Parathyroid adenoma (tissue), 2 donors: ENCODE results near the gene HSPBP1.
A peak's percentile ranks its signal among the peaks of the same experiment; 100 is the strongest.

ENCODE experiments used
- H2AFZ ChIP-seq: fragments of 300-600 bp; sonication (generic); one replicate; pipeline ENCODE4 v1.7.0; 2017; ENCODE audit warnings: antibody characterized with exemption, mild to moderate bottlenecking
- H3K27ac ChIP-seq: fragments of 300-600 bp; sonication (generic); one replicate; pipeline ENCODE4 v1.7.0; 2017
- H3K27me3 ChIP-seq: fragments of 300-600 bp; sonication (generic); one replicate; pipeline ENCODE4 v1.7.0; 2017; ENCODE audit warnings: low read length; ENCODE audit not compliant: control insufficient read depth, insufficient read depth
- H3K36me3 ChIP-seq: fragments of 300-600 bp; sonication (generic); one replicate; pipeline ENCODE4 v1.7.0; 2017; ENCODE audit warnings: low read length; ENCODE audit not compliant: control insufficient read depth, insufficient read depth
- H3K4me1 ChIP-seq: fragments of 300-600 bp; sonication (generic); one replicate; pipeline ENCODE4 v1.7.0; 2017; ENCODE audit warnings: control low read depth
- H3K4me2 ChIP-seq: fragments of 300-600 bp; sonication (generic); one replicate; pipeline ENCODE4 v1.7.0; 2017; ENCODE audit warnings: low read length
- H3K4me3 ChIP-seq: fragments of 300-600 bp; sonication (generic); one replicate; pipeline ENCODE4 v1.7.0; 2017; ENCODE audit warnings: low read depth, low read length
- H3K79me2 ChIP-seq: fragments of 300-600 bp; sonication (generic); one replicate; pipeline ENCODE4 v1.7.0; 2017; ENCODE audit warnings: control low read depth
- H3K9ac ChIP-seq: fragments of 300-600 bp; sonication (generic); one replicate; pipeline ENCODE4 v1.7.0; 2017; ENCODE audit warnings: mild to moderate bottlenecking
- H3K9me3 ChIP-seq: fragments of 300-600 bp; sonication (generic); one replicate; pipeline ENCODE4 v1.7.0; 2017; ENCODE audit warnings: low read length; ENCODE audit not compliant: control insufficient read depth
- CTCF ChIP-seq: fragments of 300-600 bp; sonication (generic); IDR thresholded peaks from one replicate; pipeline ENCODE4 v1.7.0; 2017; ENCODE audit warnings: antibody characterized with exemption, mild to moderate bottlenecking
- donor health status: primary hyperparathyroidism.

HSPBP1 gene

GRCh38 chr19:55213547-55213946 is 66.4 kb downstream of the HSPBP1 start:
- Histone ChIP-seq H3K36me3 (no peaks in the 10 kb centered on the region), H3K27ac (no peak overlapping the region), H3K9me3 (no peaks in the 10 kb centered on the region), H3K9ac (no peak overlapping the region), H2AFZ (no peak overlapping the region), H3K27me3 (peaks cover 2% of the 10 kb centered on the region), H3K79me2 (no peaks in the 10 kb centered on the region), H3K4me1 (no peaks in the 10 kb centered on the region), H3K4me3 (no peak overlapping the region), H3K4me2 (no peak overlapping the region)
- no peak for TF ChIP-seq CTCF

- Histone ChIP-seq H3K9me3 (no peaks in the 10 kb centered on the region), H3K27ac (no peak overlapping the region), H3K9ac (no peak overlapping the region), H3K4me1 (no peaks in the 10 kb centered on the region), H3K79me2 (no peaks in the 10 kb centered on the region), H3K4me3 (no peak overlapping the region), H3K27me3 (peaks cover 2% of the 10 kb centered on the region), H3K4me2 (no peak overlapping the region), H3K36me3 (no peaks in the 10 kb centered on the region), H2AFZ (peak overlapping the region; percentile 13)
- peak; percentile 92 for TF ChIP-seq CTCF
These were observed 67.5 kb downstream of the HSPBP1 start for GRCh38 chr19:55212447-55212846.
